ENCODE measurements around the gene ARHGAP42.

The ARHGAP42 gene

DNA sequence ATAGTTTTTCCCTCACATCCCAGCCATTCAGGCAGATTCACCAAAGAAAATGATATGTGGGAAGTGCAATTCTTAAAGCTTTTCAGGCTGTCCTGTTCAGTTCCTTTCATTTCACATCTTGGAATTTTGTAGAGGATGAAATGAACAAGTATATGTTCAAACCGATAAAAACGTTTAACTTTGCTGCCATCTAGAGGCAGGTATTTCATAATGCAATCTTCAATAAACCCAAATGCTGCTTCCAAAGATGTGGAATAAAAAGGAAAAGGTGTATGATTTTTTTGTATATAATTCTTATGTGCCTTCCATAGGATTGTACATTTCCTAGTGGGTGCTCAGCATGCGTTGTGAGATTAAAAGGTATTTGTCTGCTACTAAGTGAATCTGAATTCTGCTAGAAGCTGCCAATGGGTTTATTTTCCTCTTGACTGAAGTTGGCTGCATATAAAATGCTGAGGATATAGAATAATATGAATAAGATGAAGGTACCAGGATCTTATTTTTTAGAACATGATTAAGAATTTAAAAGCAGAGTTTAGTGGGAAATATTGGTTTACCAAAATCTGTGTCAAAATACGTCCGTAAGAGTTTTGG lies 243.2 kb downstream of the ARHGAP42 start:
- DNase-seq = peak; percentile 2

GRCh38 chr11:100932474-100933100 lies 245.5 kb downstream of the ARHGAP42 start:
- no peak for DNase-seq

- no peak for DNase-seq
Measured at GRCh38 chr11:100936781-100937180, 249.7 kb downstream of the ARHGAP42 start.

GRCh38 chr11:100939571-100939970 lies 252.5 kb downstream of the ARHGAP42 start:
- no peak for DNase-seq

GRCh38 chr11:100940111-100940510 lies 253.0 kb downstream of the ARHGAP42 start:
- no peak for DNase-seq

DNA sequence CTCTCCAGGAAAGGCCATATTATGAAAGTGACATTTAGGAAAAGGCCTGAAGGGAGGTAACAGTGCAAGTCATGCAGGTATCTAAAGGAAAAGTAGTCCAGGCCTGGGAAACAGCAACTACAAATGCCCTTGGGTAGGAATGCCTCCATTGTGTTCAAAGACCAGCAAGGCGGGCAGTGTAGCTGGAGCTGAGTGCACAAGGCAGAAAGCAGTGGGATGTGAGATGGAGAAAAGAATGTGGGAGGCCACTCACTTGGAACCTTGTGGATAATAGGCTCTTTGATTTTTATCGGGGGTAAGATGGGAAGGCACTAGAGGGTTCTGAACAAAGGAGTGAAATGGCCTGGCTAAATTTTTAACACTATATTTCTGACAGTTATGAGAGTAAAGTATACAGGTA lies 253.9 kb downstream of the ARHGAP42 start:
- DNase-seq = no peak

DNA sequence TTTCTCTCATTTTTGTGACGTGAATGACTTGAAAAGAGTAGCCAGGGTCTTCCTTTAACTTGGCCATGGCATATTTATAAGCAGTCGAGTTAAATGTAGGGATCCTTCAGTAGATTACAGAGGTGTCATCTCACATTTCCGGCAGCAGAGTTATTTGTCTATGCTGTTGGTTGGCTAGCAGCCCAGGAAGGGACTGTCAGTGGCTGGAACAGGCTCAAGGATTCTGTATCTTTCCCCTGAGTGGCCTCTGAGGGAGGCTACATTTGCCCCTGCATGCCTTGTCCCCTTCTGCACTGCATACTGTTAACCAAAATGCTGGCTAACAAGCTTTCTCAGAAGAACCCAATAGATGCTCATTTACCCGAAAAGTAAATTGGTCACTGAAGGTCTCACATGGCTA lies 254.9 kb downstream of the ARHGAP42 start:
- no peak for DNase-seq

- DNase-seq = no peak
Measured at GRCh38 chr11:100948936-100949335, 261.8 kb downstream of the ARHGAP42 start.

DNA sequence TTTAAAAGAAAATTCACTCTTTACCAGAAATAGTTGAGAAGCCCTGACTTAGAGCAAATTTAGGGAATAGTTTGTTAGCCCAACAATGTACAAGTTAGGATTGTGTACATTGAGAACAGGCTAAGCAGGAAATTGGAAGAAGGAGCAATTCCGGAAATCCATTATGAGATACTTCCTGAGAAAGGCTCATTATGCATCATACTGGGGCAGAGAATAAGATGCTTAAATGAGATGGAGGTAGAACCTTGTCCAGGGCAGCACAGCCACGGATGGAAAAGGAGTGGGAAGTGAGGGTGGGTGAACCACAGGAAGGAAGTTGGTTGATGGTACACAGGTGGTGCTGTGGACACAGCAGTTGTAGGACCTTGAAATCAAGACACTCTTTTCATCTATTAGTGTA lies 262.4 kb downstream of the ARHGAP42 start:
- DNase-seq = no peak

DNA sequence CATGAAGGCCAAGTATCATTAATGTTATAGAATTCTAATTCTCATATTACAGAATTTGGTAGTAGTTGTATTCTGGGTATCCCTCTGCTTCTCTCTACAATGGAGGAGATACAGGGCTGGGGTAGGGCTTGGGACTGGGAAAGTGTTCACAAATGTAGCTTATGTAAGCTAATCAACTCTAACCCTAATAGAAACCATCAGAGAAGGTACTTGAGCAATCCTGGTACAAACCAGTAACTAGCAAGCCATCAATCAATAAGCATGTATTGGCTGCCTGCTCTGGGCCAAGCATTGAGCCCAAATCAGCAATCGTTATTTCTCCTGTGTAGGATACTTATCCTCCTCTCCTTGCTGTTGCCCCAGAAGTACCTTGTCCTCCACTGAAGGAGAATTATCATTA lies 268.2 kb downstream of the ARHGAP42 start:
- DNase-seq = no peak

GRCh38 chr11:100956351-100956750 lies 269.3 kb downstream of the ARHGAP42 start:
- no peak for DNase-seq

- no peak for DNase-seq
Measured at GRCh38 chr11:100957499-100957898, 270.4 kb downstream of the ARHGAP42 start.

GRCh38 chr11:100961633-100962032 lies 274.5 kb downstream of the ARHGAP42 start:
- DNase-seq = no peak

GRCh38 chr11:100963375-100963774 lies 276.3 kb downstream of the ARHGAP42 start:
- DNase-seq = no peak

DNA sequence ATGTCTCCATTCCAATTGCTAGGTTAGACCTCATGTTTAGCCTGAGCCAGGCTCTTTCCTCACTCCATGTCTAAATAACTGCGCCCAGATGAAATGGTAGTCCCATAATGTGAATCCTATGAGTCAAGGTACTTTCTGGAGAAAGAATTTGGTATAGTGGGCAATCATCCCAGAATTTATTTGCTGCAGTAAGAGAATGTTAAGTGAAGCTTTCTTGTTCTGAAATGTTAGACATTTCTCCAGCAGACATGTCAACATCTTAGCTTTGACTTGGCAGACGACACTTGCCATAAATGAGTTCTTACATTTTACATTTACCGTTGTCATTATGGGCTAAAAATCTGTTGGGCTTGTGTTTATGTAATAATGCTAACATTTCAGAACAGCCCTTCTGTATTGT lies 277.3 kb downstream of the ARHGAP42 start:
- DNase-seq = no peak

DNA sequence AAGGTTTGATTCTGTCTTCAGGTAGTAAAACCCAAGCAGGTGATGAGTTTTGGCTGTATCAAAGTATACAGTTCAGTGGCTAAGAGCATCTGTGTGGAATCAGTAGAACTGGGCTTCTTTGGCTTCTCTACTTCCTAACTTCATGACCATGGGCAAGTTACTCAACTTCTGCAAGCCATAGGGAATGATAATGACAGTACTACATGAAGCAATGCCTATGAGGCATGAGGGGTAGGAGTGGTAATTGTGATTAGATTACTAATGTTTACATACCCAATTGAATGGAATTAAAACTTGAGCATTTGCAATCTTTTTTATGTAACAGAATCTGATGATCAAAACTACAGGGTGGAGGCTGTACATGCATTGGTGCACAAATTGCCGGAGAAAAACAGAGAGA lies 278.3 kb downstream of the ARHGAP42 start:
- no peak for DNase-seq

- no peak for DNase-seq
Measured at GRCh38 chr11:100966366-100966765, 279.3 kb downstream of the ARHGAP42 start.

GRCh38 chr11:100969008-100969407 lies 281.9 kb downstream of the ARHGAP42 start:
- DNase-seq = no peak

DNA sequence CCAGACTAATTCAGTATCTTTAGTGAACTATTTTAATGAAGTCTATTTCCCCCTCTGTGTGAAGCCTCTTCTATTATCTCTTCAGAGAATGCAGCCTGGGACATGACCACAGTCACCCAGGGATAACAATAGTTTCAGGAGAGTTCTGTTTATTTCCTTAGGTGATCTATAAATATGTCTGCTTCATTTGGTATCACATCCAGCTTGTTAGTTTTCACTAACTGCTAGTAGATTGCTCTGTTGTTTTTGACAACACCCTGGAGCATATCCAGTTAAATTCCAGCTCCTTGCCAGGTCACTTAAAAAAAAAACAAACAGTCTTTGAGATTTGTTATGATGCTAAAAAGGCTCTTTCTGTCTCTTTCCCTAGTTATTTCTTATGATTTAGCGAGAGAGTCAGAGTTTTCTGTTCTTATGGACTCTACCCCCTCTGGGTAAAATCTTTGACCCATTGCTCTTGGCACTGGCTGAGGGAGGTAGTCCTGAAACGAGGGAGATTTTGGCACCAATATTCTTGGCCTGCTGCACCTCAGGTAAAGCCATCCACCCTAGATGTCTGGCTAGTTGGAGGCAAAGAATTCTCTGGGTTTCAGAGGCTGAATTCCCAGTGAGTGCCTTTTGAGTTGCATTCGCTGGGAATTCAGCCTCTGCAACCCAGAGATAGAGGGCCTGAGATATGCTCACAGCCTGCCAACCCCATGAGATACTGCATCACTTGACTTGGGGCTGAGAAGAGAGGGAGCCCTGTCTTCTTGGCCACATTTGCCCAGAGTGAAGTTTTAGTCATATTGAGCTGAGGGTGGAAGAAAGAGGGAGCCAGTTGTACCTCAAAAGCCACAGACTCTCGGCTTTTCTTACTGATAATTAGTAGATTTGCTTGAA lies 283.4 kb downstream of the ARHGAP42 start:
- DNase-seq = no peak

GRCh38 chr11:100972046-100972445 lies 285.0 kb downstream of the ARHGAP42 start:
- no peak for DNase-seq

DNA sequence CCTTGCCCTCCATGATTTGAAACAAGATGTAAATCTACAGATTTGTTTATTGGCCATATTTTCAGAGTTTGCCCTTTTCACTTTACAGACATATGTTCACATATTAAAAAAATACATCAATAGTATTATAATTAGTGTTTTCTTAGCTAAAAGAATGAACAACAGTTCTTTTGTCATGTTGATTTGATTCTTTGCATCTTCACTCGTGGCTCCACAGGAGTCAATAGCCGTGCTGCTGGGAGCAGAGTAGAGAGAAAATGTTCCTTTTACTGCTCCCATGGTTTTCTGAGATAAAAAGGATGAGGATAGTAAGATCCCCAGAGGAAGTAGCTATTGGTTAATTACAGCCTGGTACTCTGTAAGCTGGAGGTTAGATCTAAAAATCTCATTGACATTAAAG lies 291.4 kb downstream of the ARHGAP42 start:
- no peak for DNase-seq

DNA sequence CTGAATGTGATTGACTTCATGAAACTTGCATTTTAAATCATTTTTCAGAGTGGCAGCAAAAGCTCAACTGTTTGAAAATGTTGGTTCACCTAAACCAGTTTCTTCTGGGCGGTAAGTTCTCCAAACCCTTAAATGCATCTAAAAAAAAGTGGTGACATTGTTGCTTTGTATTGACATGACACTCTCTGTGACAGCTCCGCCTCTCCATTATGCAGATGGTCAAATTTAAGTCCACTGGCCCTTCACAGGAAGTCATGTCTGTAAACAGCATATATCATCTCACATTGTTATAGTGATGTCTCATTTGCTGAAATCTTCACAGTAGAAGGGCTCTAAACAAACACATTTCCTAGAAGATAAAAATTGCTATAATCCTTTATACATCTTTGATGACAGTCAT lies 291.9 kb downstream of the ARHGAP42 start:
- no peak for DNase-seq

- DNase-seq = no peak
Measured at GRCh38 chr11:100980156-100980555, 293.1 kb downstream of the ARHGAP42 start.

GRCh38 chr11:100981196-100981824 lies 294.2 kb downstream of the ARHGAP42 start:
- DNase-seq = no peak
